DMS153 (cell line): ENCODE data around the gene TNFSF9.
"Not testable (repeated sequence)": the region's sequence is repeated elsewhere in the genome, so short reads cannot be mapped to it uniquely, and the experiment has no call there.

Experiments used
- DNase-seq: peaks from one replicate; lab custom pipeline; 2025; lab: John Stamatoyannopoulos, UW

TNFSF9 gene

GRCh38 chr19:6532244-6532999, 1.6 kb downstream of the TNFSF9 start:
- DNase-seq, result no peak

DNA sequence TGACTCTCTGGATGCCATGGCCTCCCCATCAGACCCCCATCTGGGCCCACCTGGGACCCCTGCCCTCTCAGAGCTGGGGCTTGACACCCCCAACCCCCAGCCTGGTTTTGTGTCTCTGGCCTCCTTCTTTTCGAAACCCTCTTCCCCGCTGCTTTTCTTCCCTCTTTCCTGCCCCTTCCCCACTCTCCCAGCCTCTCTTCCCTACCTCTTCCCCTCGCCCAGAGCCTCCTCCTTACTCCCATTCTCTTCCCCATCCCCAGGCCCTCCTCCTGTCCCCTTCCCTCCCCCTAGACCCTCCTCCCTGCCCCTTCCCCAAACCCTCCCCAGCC, 2.1 kb downstream of the TNFSF9 start:
- DNase-seq, result no peak

- no peak for DNase-seq
Observed at GRCh38 chr19:6533746-6534418, 3.1 kb downstream of the TNFSF9 start.

DNA sequence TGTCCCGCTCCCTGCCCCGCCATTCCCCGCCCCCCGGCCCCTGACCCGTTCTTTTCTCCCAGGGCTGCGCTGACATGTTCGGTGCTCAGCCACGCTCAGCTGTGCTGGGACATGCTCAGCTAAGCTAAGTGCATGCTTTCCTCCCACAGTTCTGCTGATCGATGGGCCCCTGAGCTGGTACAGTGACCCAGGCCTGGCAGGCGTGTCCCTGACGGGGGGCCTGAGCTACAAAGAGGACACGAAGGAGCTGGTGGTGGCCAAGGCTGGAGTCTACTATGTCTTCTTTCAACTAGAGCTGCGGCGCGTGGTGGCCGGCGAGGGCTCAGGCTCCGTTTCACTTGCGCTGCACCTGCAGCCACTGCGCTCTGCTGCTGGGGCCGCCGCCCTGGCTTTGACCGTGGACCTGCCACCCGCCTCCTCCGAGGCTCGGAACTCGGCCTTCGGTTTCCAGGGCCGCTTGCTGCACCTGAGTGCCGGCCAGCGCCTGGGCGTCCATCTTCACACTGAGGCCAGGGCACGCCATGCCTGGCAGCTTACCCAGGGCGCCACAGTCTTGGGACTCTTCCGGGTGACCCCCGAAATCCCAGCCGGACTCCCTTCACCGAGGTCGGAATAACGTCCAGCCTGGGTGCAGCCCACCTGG, 3.7 kb downstream of the TNFSF9 start:
- DNase-seq, result no peak

DNA sequence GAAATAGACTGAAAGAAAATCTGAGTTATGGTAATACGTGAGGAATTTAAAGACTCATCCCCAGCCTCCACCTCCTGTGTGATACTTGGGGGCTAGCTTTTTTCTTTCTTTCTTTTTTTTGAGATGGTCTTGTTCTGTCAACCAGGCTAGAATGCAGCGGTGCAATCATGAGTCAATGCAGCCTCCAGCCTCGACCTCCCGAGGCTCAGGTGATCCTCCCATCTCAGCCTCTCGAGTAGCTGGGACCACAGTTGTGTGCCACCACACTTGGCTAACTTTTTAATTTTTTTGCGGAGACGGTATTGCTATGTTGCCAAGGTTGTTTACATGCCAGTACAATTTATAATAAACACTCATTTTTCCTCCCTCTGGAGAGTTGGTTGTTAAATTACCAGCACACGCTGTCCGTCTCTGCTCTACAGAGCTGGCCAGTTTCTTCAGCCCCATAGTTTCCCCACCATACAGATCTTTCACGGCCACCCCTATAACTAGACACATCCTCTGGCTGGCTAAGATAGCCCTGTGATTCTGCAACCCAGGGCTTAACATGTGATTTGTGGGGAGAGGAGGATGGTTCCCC, 4.8 kb downstream of the TNFSF9 start:
- no peak for DNase-seq

- no peak for DNase-seq
Observed at GRCh38 chr19:6539514-6539913, 8.7 kb downstream of the TNFSF9 start.

DNA sequence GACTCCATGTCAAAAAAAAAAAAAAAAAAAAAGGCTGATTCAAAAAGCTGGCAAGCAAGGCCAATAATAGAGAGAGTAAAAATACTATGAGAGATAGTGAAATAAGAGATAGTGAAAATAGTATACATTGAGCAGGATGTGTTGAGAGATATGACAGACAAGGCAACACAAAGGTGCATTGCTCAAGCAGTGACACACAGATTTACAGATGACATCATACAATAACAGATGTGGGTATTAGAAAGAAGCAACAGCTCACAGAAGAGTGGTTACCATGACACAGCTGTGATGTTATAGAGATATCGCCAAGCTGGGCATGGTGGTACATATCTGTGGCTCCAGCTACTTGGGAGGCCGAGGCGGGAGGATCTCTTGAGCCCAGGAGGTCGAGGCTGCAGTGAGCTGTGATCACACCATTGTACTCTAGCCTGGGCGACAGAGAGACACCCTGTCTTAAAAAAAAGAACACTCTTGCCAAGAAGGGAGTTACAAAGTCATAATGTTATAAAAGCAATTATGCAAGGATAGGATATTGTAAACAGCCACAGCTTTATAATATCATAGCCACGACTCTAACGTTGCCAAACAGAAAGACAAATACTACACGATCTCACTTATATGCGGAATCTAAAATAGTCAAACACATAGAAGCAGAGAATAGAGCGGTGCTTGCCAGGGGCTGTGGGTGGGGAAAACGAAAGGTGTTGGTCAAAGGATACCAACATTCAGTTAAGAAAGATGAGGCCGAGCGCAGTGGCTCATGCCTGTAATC, 10.3 kb downstream of the TNFSF9 start:
- no peak for DNase-seq

GRCh38 chr19:6543866-6544347, 13.1 kb downstream of the TNFSF9 start:
- DNase-seq, result no peak

DNA sequence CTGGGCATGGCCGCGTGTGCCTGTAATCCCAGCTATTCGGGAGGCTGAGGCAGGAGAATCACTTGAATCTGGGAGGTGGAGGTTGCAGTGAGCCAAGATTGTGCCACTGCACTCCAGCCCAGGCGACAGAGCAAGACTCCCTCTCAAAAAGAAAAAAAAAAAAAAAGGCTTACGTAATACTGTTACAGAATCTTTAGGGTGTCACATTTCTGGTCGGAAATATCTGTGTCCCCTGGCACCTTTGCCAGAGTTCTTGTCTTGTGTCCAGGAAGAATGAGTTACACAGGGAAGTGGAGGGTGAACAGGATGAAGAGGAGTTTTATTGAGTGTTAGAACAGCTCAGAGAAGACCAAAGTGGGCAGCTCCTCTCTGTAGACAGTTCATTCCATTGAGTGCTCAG, 19.9 kb downstream of the TNFSF9 start:
- not testable (repeated sequence) for DNase-seq

- no peak for DNase-seq
Observed at GRCh38 chr19:6551091-6551490, 20.3 kb downstream of the TNFSF9 start.

DNA sequence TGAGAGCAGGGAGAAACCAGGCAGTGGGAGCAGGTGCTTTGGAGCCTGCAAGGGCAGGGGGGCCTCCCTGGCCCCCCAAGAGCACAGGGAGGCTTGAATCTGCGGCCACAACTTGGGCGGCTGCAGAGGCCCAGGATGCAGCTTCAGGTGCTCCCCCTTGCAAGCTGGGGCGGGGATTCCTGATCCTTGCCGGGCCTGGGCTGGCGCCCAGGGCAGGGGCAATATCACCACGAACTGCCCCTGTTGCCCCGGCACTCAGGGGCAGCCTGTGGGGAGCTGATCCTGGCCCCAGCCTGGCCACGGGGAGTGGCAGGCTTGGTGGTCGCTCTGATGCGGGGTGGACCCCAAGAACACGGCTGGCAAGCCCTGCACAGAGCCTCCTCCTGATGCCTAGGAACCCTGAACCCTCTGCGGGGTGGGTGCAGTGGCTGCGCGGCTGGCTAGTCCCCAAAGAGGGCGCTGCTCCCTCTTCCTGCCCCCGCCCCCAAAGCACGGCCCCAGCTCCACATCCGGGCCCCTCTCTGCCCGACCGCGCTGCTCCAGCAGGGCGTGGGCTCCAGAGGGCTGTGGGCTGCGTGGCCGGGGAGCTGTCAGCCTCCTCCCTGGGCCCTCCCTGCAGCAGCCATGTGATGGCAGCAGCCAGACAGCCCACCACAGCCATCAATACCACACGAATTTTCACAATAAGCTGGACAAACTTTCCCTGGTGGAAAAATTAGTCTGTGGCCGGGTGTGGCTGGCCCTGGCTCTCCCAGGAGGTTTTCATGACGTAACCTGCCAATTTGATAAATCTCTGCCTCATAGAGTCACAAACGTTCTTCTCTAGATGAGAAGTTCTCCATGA, 21.0 kb downstream of the TNFSF9 start:
- DNase-seq, result no peak

GRCh38 chr19:6556043-6556449, 25.2 kb downstream of the TNFSF9 start:
- DNase-seq, result no peak

DNA sequence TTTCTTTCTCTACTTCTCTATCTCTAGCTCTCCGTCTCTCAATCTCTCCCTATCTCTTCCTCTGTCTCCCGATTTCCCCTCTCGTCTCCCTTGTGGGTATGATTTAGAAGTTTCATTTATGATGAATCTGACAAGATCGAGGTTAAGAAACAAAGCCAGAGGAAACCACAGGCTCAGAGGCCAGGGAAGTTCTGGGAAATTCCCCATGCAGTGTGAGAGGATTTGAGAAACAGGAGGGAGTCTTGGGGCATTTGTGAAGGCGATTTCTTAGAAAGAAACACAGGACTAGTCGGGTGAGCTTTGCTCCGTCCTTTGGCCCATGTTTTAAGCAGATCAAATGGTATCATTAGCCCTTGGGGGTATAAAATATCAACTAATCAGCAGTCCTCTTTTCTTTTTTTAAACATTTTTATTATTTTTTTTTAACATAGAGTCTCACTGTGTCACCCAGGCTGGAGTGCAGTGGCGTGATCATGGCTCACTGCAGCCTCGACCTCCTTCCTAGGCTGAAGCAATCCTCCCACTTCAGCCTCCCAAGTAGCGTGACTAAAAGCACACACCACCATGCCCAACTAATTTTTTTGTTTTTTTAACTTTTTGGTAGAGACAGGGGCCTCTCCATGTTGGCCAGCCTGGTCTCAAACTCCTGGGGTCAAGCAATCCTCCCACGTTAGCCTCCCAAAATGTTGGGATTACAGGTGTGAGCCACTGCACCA, 25.8 kb downstream of the TNFSF9 start:
- no peak for DNase-seq

DNA sequence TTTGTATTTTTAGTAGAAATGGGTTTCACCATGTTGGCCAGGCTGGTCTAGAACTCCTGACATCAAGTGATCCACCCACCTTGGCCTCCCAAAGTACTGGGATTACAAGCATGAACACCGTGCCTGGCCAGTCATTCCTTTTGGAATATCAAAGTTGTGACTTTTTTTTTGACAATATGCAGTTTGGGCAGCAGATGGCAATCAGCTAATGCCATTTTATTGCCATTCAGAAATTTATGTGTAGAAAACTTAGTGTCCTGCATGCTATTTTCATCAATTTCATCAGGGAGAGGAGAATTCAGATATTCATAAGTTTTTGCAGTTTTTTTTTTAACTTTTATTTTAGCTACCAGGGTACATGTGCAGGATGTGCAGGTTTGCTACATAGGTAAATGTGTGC, 31.6 kb downstream of the TNFSF9 start:
- not testable (repeated sequence) for DNase-seq

GRCh38 chr19:6564393-6564792, 33.6 kb downstream of the TNFSF9 start:
- no peak for DNase-seq

DNA sequence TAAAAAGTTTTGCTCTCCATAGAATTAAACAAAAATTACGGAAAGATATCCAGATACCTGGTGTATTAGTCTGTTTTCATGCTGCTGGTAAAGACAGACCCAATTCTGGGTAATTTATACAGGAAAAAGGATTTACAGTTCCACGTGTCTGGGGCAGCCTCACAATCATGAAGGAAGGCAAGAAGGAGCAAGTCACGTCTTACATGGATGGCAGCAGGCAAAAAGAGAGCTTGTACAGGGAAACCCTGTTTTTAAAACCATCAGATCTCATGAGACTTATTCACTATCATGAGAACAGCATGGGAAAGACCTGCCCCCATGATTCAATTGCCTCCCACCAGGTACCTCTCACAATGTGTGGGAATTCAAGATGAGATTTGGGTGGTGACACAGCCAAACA, 35.9 kb downstream of the TNFSF9 start:
- not testable (repeated sequence) for DNase-seq

DNA sequence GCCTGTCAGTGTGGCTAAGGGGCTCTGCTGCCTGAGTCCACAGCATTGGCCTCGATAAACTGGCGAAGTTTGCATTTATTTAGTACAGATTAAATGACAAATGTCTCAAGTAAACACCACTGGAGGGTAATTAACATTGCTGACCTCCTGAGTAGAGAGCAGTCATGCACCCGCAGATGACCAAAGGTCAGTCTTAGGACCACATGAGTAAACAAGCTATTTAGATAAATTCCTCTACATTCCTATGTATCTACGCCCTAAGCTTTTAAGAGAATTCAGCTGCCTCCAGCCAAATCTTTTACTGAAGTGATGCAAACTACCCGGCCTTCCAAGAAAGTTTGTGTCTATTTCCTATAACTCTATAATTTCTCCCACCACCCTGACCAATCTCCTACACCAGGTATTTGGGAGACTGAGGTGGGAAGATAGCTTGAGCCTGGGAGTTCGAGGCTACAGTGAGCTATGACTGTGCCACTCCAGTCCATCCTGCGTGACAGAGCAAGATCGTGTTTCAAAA, 37.2 kb downstream of the TNFSF9 start:
- no peak for DNase-seq

DNA sequence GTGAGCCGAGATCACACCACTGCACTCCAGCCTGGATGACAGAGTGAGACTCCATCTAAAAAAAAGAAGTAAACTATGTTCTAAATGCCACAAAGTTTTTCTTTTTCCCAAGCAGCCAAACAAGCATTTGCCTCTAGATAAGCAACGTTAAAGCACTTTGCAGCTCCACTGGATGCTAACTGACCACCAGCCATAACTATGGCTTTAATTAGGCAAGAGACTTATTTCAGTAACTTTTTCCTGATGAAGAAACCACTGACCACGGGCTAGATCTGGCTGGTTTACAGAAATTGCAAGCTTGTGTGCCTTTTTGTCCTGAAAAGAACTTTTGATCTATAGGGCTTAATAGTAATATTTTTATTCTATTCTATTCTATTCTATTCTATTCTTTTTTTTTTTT, 38.0 kb downstream of the TNFSF9 start:
- no peak for DNase-seq

DNA sequence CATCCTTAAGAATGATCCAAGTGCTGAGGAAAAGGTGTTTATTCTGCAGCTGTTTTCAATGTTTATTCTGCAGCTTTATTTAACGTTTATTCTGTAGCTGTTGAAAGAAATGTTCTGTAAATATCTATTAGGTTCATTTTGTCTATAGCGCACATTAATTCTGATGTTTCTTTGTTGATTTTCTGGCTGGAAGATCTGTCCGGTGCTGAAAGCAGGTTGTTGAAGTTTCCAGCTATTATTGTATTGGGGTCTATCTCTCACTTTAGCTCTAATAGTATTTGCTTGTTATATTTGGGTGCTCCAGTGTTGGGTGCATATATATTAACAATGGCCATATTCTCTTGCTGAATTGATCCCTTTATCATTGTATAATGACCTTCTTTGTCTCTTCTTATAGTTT, 39.9 kb downstream of the TNFSF9 start:
- DNase-seq, result no peak

DNA sequence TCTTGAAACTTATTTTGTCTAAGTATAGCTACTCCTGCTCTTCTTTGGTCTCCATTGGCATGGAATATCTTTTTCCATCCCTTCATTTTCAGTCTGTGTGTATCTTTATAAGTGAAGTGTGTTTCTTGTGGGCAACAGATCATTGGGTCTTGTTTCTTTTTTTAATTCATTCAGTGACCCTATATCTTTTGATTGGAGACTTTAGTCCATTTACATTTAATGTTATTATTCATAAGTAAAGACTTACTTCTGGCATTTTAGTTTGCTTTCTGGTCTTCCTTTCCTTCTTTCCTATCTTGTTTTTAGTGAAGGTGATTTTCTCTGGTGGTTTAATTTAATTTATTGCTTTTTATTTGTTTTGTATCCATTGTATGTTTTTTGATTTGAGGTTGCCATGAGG, 40.3 kb downstream of the TNFSF9 start:
- no peak for DNase-seq
